ENCODE measurements around the gene OPCML. TPM values are rescaled to one million over a fixed set of nuclear protein-coding genes. Genes with fewer than 3 reads are reported as not detected.

OPCML gene
- total and polyA plus RNA-seq, 4 donors: under 0.01 to 1.3 (median 0.88) TPM; not detected in 1

- Histone ChIP-seq H3K36me3 (ENCODE audit: control insufficient read depth in 1 of 2, insufficient read depth in 2 of 2, low read length in 1 of 2) (no peaks in the 10 kb centered on the region), H3K4me3 (ENCODE audit: low read length in 2 of 2) (no peak overlapping the region), H3K4me1 (ENCODE audit: control insufficient read depth in 1 of 2, insufficient read depth in 2 of 2, low read length in 2 of 2) (no peaks in the 10 kb centered on the region), H3K9me3 (ENCODE audit: control insufficient read depth, low read length) (no peaks in the 10 kb centered on the region), H3K27me3 (ENCODE audit: control insufficient read depth in 1 of 2, insufficient read depth in 2 of 2, low read length in 1 of 2) (no peaks in the 10 kb centered on the region), H3K27ac (ENCODE audit: low read depth in 1 of 2, low read length in 2 of 2) (no peak overlapping the region)
- WGBS, 2 donors: 65 to 69% methylated on average over 3 of the region's 3 CpGs
- no peak for ATAC-seq (ENCODE audit: low FRiP score)
- intact Hi-C loops (cut with DNase I): loop anchor here in 1 of 2 donors (5.0 kb wide), 1 partner anchor 51 kb away; no protein-coding TSS in a partner anchor
- DNase-seq: no peak
Observed at GRCh38 chr11:132463295-132464002, 1068.9 kb downstream of the OPCML start.

GRCh38 chr11:132459736-132460135 is 1072.6 kb downstream of the OPCML start:
- 0 to 5% methylated on average over 1 of the region's 1 CpG for WGBS, 2 donors
- Histone ChIP-seq H3K4me1 (ENCODE audit: control insufficient read depth in 1 of 2, insufficient read depth in 2 of 2, low read length in 2 of 2) (no peaks in the 10 kb centered on the region), H3K27ac (ENCODE audit: low read depth in 1 of 2, low read length in 2 of 2) (no peak overlapping the region), H3K4me3 (ENCODE audit: low read length in 2 of 2) (no peak overlapping the region), H3K36me3 (ENCODE audit: control insufficient read depth in 1 of 2, insufficient read depth in 2 of 2, low read length in 1 of 2) (no peaks in the 10 kb centered on the region), H3K9me3 (ENCODE audit: control insufficient read depth, low read length) (no peaks in the 10 kb centered on the region), H3K27me3 (ENCODE audit: control insufficient read depth in 1 of 2, insufficient read depth in 2 of 2, low read length in 1 of 2) (no peaks in the 10 kb centered on the region)
- intact Hi-C loops (cut with DNase I): loop anchor here in 1 of 2 donors (5.0 kb wide), 1 partner anchor 47 kb away; no protein-coding TSS in a partner anchor
- DNase-seq (no peak), ATAC-seq (ENCODE audit: low FRiP score) (no peak)

- ATAC-seq (ENCODE audit: low FRiP score) (no peak), DNase-seq (no peak)
- Histone ChIP-seq H3K27ac (ENCODE audit: low read depth in 1 of 2, low read length in 2 of 2) (no peak overlapping the region), H3K9me3 (ENCODE audit: control insufficient read depth, low read length) (no peaks in the 10 kb centered on the region), H3K4me3 (ENCODE audit: low read length in 2 of 2) (no peak overlapping the region), H3K4me1 (ENCODE audit: control insufficient read depth in 1 of 2, insufficient read depth in 2 of 2, low read length in 2 of 2) (no peaks in the 10 kb centered on the region), H3K36me3 (ENCODE audit: control insufficient read depth in 1 of 2, insufficient read depth in 2 of 2, low read length in 1 of 2) (no peaks in the 10 kb centered on the region), H3K27me3 (ENCODE audit: control insufficient read depth in 1 of 2, insufficient read depth in 2 of 2, low read length in 1 of 2) (no peaks in the 10 kb centered on the region)
- WGBS, 2 donors: 60 to 67% methylated on average over 2 of the region's 2 CpGs
- intact Hi-C loops (cut with DNase I): no loop called here
Observed at GRCh38 chr11:132457445-132457844, 1074.9 kb downstream of the OPCML start.

- H3K27ac ChIP-seq (ENCODE audit: low read depth in 1 of 2, low read length in 2 of 2): no peak overlapping the region
- no peaks in the 10 kb centered on the region for H3K9me3 ChIP-seq (ENCODE audit: control insufficient read depth, low read length)
- no peaks in the 10 kb centered on the region for H3K27me3 ChIP-seq (ENCODE audit: control insufficient read depth in 1 of 2, insufficient read depth in 2 of 2, low read length in 1 of 2)
- H3K4me3 ChIP-seq (ENCODE audit: low read length in 2 of 2): no peak overlapping the region
- H3K36me3 ChIP-seq (ENCODE audit: control insufficient read depth in 1 of 2, insufficient read depth in 2 of 2, low read length in 1 of 2): no peaks in the 10 kb centered on the region
- no peak for ATAC-seq (ENCODE audit: low FRiP score)
- intact Hi-C loops (cut with DNase I): no loop called here
- WGBS, 2 donors: 28 to 38% methylated on average over 8 of the region's 8 CpGs
- no peak for DNase-seq
- H3K4me1 ChIP-seq (ENCODE audit: control insufficient read depth in 1 of 2, insufficient read depth in 2 of 2, low read length in 2 of 2): no peaks in the 10 kb centered on the region
Observed at GRCh38 chr11:132456751-132457328, 1075.5 kb downstream of the OPCML start.

GRCh38 chr11:132455044-132455443 is 1077.3 kb downstream of the OPCML start:
- no peak for DNase-seq
- WGBS, 2 donors: 54% methylated on average over 5 of the region's 5 CpGs
- H3K36me3 ChIP-seq (ENCODE audit: control insufficient read depth in 1 of 2, insufficient read depth in 2 of 2, low read length in 1 of 2): no peaks in the 10 kb centered on the region
- H3K9me3 ChIP-seq (ENCODE audit: control insufficient read depth, low read length): no peaks in the 10 kb centered on the region
- H3K4me3 ChIP-seq (ENCODE audit: low read length in 2 of 2): no peak overlapping the region
- intact Hi-C loops (cut with DNase I): no loop called here
- ATAC-seq (ENCODE audit: low FRiP score): no peak
- H3K4me1 ChIP-seq (ENCODE audit: control insufficient read depth in 1 of 2, insufficient read depth in 2 of 2, low read length in 2 of 2): no peaks in the 10 kb centered on the region
- H3K27me3 ChIP-seq (ENCODE audit: control insufficient read depth in 1 of 2, insufficient read depth in 2 of 2, low read length in 1 of 2): no peaks in the 10 kb centered on the region
- H3K27ac ChIP-seq (ENCODE audit: low read depth in 1 of 2, low read length in 2 of 2): no peak overlapping the region

GRCh38 chr11:132453406-132453805 is 1078.9 kb downstream of the OPCML start:
- no peaks in the 10 kb centered on the region for H3K4me1 ChIP-seq (ENCODE audit: control insufficient read depth in 1 of 2, insufficient read depth in 2 of 2, low read length in 2 of 2)
- peak; percentile 22 for ATAC-seq (ENCODE audit: low FRiP score)
- no peaks in the 10 kb centered on the region for H3K9me3 ChIP-seq (ENCODE audit: control insufficient read depth, low read length)
- no peaks in the 10 kb centered on the region for H3K27me3 ChIP-seq (ENCODE audit: control insufficient read depth in 1 of 2, insufficient read depth in 2 of 2, low read length in 1 of 2)
- H3K36me3 ChIP-seq (ENCODE audit: control insufficient read depth in 1 of 2, insufficient read depth in 2 of 2, low read length in 1 of 2): no peaks in the 10 kb centered on the region
- 50 to 59% methylated on average over 8 of the region's 8 CpGs for WGBS, 2 donors
- no peak for DNase-seq
- intact Hi-C loops (cut with DNase I): no loop called here
- H3K4me3 ChIP-seq (ENCODE audit: low read length in 2 of 2): no peak overlapping the region
- H3K27ac ChIP-seq (ENCODE audit: low read depth in 1 of 2, low read length in 2 of 2): no peak overlapping the region

- WGBS, 2 donors: 8 to 13% methylated on average over 1 of the region's 1 CpG
- Histone ChIP-seq H3K4me3 (ENCODE audit: low read length in 2 of 2) (no peak overlapping the region), H3K27me3 (ENCODE audit: control insufficient read depth in 1 of 2, insufficient read depth in 2 of 2, low read length in 1 of 2) (no peaks in the 10 kb centered on the region), H3K4me1 (ENCODE audit: control insufficient read depth in 1 of 2, insufficient read depth in 2 of 2, low read length in 2 of 2) (no peaks in the 10 kb centered on the region), H3K9me3 (ENCODE audit: control insufficient read depth, low read length) (no peaks in the 10 kb centered on the region), H3K36me3 (ENCODE audit: control insufficient read depth in 1 of 2, insufficient read depth in 2 of 2, low read length in 1 of 2) (no peaks in the 10 kb centered on the region), H3K27ac (ENCODE audit: low read depth in 1 of 2, low read length in 2 of 2) (no peak overlapping the region)
- DNase-seq (no peak), ATAC-seq (ENCODE audit: low FRiP score) (no peak)
- intact Hi-C loops (cut with DNase I): no loop called here
Observed at GRCh38 chr11:132452616-132453015, 1079.7 kb downstream of the OPCML start.

- no peaks in the 10 kb centered on the region for H3K9me3 ChIP-seq (ENCODE audit: control insufficient read depth, low read length)
- 50 to 53% methylated on average over 7 of the region's 7 CpGs for WGBS, 2 donors
- no peak overlapping the region for H3K4me3 ChIP-seq (ENCODE audit: low read length in 2 of 2)
- H3K27me3 ChIP-seq (ENCODE audit: control insufficient read depth in 1 of 2, insufficient read depth in 2 of 2, low read length in 1 of 2): no peaks in the 10 kb centered on the region
- H3K36me3 ChIP-seq (ENCODE audit: control insufficient read depth in 1 of 2, insufficient read depth in 2 of 2, low read length in 1 of 2): no peaks in the 10 kb centered on the region
- H3K4me1 ChIP-seq (ENCODE audit: control insufficient read depth in 1 of 2, insufficient read depth in 2 of 2, low read length in 2 of 2): no peaks in the 10 kb centered on the region
- intact Hi-C loops (cut with DNase I): no loop called here
- no peak for DNase-seq
- ATAC-seq (ENCODE audit: low FRiP score): no peak
- H3K27ac ChIP-seq (ENCODE audit: low read depth in 1 of 2, low read length in 2 of 2): no peak overlapping the region
Observed at GRCh38 chr11:132451942-132452601, 1080.2 kb downstream of the OPCML start.

GRCh38 chr11:132450631-132451030 is 1081.7 kb downstream of the OPCML start:
- no peaks in the 10 kb centered on the region for H3K36me3 ChIP-seq (ENCODE audit: control insufficient read depth in 1 of 2, insufficient read depth in 2 of 2, low read length in 1 of 2)
- no peak for ATAC-seq (ENCODE audit: low FRiP score)
- no peaks in the 10 kb centered on the region for H3K27me3 ChIP-seq (ENCODE audit: control insufficient read depth in 1 of 2, insufficient read depth in 2 of 2, low read length in 1 of 2)
- no peak overlapping the region for H3K4me3 ChIP-seq (ENCODE audit: low read length in 2 of 2)
- no peaks in the 10 kb centered on the region for H3K9me3 ChIP-seq (ENCODE audit: control insufficient read depth, low read length)
- intact Hi-C loops (cut with DNase I): no loop called here
- H3K27ac ChIP-seq (ENCODE audit: low read depth in 1 of 2, low read length in 2 of 2): no peak overlapping the region
- H3K4me1 ChIP-seq (ENCODE audit: control insufficient read depth in 1 of 2, insufficient read depth in 2 of 2, low read length in 2 of 2): no peaks in the 10 kb centered on the region
- 86 to 94% methylated on average over 3 of the region's 3 CpGs for WGBS, 2 donors
- no peak for DNase-seq
